ENCODE data around the gene JAK1.

DNA sequence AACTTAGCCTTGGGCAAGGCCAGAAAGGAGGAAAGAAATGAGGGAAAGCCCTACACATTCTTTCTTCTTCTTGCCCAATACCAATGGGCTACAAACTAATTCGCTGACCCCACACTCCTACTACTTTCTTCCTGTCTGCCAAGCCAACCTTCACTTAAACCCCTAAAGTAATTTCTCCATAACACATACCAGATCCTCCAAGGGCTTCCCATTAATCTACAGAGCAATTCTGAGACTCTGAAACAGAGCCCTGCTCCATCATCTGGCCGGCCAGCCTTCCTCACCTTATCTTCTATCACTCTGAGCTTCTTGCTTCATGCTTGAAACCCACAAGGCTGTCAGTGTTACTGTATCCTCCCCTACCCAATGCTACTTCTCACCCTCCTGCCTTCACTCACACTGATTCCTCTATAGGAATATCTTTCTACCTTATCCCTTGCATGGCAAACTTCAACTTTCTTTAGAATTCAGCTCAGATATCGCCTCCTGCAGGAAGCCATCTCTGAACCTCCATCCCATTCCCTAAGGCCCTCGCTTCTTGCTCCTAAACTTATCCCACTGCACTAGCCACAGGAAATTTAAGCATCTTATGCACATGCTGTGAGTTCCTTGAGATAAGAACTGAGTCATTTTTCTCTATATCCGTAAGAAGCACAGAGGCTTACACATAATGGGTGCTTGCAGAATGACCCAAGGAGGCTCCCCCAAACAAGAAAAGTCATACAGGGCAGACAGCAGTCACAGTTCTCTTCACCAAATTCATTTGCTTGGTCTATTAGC is 81.9 kb downstream of the JAK1 start:
- TF ChIP-seq, protein P1, sequence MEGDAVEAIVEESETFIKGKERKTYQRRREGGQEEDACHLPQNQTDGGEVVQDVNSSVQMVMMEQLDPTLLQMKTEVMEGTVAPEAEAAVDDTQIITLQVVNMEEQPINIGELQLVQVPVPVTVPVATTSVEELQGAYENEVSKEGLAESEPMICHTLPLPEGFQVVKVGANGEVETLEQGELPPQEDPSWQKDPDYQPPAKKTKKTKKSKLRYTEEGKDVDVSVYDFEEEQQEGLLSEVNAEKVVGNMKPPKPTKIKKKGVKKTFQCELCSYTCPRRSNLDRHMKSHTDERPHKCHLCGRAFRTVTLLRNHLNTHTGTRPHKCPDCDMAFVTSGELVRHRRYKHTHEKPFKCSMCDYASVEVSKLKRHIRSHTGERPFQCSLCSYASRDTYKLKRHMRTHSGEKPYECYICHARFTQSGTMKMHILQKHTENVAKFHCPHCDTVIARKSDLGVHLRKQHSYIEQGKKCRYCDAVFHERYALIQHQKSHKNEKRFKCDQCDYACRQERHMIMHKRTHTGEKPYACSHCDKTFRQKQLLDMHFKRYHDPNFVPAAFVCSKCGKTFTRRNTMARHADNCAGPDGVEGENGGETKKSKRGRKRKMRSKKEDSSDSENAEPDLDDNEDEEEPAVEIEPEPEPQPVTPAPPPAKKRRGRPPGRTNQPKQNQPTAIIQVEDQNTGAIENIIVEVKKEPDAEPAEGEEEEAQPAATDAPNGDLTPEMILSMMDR (IDR thresholded peaks at IDR 0.05), result no peak
- TF ChIP-seq POLR2A (IDR thresholded peaks at IDR 0.05), result no peak
